ENCODE measurements around the gene ATP13A1.

Gene ATP13A1

DNA sequence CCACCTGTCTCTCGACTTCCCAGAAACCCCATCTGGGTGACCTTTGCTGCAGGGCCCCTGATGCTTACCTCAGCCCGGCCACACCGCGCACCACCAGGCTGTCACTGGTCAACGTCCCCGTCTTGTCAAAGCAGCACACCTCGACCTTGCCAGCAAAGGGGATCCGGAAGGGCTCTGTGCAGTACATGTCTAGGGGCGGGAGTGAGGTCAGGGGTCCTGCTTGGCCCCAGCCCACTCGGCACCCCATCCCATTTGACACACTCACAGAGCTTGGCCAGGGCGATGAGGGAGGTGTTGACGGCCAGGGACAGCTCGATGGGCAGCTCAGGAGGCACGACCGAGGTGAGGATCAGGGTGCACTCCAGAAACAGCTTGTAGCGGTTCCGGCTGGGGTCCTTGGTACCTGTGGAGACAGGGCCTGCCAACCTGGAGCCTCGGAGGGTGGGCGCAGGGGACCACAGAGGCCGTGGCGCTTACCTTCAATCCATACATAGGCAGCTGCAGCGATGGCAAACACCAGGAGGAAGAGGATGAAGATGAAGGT, 8.4 kb downstream of the ATP13A1 start:
- no peak for DNase-seq (ENCODE audit: extremely low read depth, low read depth)
- H3K4me3 ChIP-seq (replicated peaks; ENCODE audit: low read depth, low read length), result no peak overlapping the region
- TF ChIP-seq, protein P1, sequence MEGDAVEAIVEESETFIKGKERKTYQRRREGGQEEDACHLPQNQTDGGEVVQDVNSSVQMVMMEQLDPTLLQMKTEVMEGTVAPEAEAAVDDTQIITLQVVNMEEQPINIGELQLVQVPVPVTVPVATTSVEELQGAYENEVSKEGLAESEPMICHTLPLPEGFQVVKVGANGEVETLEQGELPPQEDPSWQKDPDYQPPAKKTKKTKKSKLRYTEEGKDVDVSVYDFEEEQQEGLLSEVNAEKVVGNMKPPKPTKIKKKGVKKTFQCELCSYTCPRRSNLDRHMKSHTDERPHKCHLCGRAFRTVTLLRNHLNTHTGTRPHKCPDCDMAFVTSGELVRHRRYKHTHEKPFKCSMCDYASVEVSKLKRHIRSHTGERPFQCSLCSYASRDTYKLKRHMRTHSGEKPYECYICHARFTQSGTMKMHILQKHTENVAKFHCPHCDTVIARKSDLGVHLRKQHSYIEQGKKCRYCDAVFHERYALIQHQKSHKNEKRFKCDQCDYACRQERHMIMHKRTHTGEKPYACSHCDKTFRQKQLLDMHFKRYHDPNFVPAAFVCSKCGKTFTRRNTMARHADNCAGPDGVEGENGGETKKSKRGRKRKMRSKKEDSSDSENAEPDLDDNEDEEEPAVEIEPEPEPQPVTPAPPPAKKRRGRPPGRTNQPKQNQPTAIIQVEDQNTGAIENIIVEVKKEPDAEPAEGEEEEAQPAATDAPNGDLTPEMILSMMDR (IDR thresholded peaks at IDR 0.05; ENCODE audit: low read depth, low read length, missing control alignments), result no peak

DNA sequence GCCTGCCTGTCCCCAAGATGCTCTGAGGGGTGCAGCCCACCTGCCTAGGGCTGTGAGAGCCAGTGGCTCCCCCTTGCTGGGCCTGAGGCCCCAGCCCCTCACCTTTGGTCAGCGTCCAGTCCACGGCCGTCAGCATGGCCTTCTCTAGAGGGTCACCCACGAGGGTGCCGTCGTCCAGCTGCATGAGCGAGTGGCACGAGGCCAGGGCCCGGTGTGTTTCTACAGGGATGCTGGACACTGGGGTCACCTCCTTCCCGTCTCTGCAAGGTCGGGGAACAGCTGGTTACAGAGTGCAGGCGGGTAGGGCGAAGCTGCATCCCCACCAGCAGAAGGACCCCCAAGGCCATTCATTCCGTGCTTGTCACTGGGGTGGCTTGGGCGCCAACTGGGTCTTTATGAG, 9.0 kb downstream of the ATP13A1 start:
- no peak for DNase-seq (ENCODE audit: extremely low read depth, low read depth)
- TF ChIP-seq, protein P1 (IDR thresholded peaks at IDR 0.05; ENCODE audit: low read depth, low read length, missing control alignments), result no peak
- H3K4me3 ChIP-seq (replicated peaks; ENCODE audit: low read depth, low read length), result no peak overlapping the region

DNA sequence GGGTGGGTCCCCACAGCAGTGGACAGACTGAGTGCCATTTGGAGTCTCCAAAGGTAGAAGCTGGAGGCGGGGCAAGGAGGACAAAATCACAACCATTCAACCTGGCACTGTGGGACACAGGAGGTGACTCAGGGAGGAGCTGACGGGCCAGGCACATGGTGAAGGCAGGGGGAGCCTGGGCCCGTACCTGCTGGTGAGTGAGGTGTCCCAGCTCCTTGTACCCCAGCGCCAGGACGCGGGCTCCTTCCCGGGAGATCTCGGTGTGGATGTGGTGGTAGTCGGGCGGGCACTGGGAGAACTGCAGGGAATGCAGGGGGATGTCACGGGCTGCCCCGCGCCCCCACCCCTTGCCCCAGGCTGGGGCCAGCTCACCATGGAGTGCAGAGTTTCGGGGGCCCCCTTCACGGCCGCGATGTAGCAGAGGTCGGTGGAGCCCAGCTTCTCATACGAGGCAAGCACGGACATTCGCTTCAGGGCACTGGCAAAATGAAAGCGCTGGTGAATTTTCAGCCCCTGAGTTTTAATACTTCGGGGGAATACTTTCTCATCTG, 9.8 kb downstream of the ATP13A1 start:
- TF ChIP-seq, protein P1 (IDR thresholded peaks at IDR 0.05; ENCODE audit: low read depth, low read length, missing control alignments), result no peak
- H3K4me3 ChIP-seq (replicated peaks; ENCODE audit: low read depth, low read length), result no peak overlapping the region
- no peak for DNase-seq (ENCODE audit: extremely low read depth, low read depth)

DNA sequence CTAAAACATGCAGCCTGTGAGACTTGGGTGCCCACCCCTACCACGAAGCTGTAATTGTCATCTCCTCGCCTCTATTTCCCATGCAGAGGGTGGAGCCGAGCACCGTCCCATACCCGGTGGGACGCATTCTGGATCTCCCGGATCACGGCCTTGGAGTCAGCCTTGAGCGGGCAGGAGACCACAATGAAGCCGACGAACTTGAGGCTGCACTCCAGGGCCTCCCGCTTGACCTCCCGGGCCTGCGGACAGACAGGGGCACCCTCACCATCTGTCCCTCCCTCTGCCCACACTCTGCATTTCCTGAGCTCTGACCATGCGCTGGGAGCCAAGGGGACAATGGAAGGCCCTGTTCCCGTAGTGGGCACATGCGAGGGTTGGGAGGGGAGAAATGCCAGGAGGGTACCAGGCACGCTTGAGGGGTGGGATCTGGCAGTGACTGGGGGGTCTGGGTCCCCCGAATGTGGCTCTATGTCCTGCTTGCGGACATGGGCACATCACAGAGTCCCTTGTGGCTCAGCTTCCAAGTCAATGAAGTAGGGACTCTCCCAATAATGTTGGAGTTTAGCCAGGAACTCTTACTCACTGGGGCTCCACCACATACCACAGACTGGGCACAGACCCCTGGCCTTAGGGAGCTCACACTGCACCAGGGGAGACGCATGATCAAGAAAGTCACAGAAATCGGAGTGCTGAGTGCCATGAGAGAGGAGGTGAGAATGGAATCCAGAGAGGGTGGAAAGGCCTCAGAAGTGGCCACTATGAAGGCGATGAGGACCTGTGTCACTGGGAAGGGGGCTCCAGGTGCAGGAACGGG, 10.8 kb downstream of the ATP13A1 start:
- TF ChIP-seq, protein P1 (IDR thresholded peaks at IDR 0.05; ENCODE audit: low read depth, low read length, missing control alignments), result no peak
- no peak for DNase-seq (ENCODE audit: extremely low read depth, low read depth)
- no peak overlapping the region for H3K4me3 ChIP-seq (replicated peaks; ENCODE audit: low read depth, low read length)

DNA sequence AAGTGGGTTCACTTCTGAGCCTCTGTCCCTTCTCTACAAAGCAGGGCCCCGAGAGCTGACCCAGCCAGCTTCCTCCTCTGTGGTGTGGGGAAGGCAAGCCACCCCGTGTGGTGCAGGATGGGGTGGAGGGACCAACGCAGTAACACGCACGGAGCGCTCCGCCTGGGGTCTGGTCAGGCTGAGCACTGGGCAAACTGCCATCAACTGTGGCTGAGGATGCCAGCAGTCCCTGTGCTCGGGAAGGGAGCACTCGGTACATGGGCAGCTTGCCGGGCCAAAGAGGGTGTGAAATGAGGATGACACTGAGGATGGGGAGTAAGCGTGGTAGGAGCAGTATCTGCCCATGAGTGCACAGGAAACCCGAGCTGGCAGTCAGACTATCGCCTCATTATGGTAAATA, 12.4 kb downstream of the ATP13A1 start:
- no peak overlapping the region for H3K4me3 ChIP-seq (replicated peaks; ENCODE audit: low read depth, low read length)
- TF ChIP-seq, protein P1 (IDR thresholded peaks at IDR 0.05; ENCODE audit: low read depth, low read length, missing control alignments), result no peak
- DNase-seq (ENCODE audit: extremely low read depth, low read depth), result no peak

DNA sequence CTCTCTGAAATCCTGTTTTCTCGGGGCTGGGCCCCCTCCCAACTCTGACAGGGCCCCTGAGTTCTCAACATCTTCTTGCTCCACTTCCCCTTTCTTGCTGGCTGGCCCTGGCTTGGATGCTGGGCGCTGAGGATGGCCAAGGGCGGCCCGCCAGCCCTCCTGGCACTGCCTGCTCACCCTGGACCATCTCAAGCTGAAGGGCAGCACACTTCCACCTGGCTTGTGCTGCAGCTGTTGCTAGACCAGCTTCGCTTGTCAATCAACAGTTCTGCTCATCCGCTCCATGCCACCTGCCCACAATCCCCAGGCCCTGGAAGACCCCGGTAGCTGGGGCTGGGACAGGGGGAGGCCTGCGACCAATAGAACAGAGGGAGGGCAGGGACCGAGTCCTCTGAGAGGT, 13.1 kb downstream of the ATP13A1 start:
- no peak for DNase-seq (ENCODE audit: extremely low read depth, low read depth)
- TF ChIP-seq, protein P1 (IDR thresholded peaks at IDR 0.05; ENCODE audit: low read depth, low read length, missing control alignments), result no peak
- no peak overlapping the region for H3K4me3 ChIP-seq (replicated peaks; ENCODE audit: low read depth, low read length)

Data from HFF-Myc (cell line).